Measurements from ENCODE around the gene HYKK.

The HYKK gene

GRCh38 chr15:78573416-78573815 is 66.0 kb downstream of the HYKK start (continued):
- TF ChIP-seq CSRNP3 (CRISPR knock-in tag; IDR thresholded peaks at IDR 0.05) (no peak), GLIS3 (CRISPR knock-in tag; IDR thresholded peaks at IDR 0.05) (no peak), CSDC2 (CRISPR knock-in tag; IDR thresholded peaks at IDR 0.05) (no peak), RARB (CRISPR knock-in tag; IDR thresholded peaks at IDR 0.05) (no peak), TOX (CRISPR knock-in tag; IDR thresholded peaks at IDR 0.05; ENCODE audit: borderline replicate concordance) (no peak), ISL1 (CRISPR knock-in tag; IDR thresholded peaks at IDR 0.05) (no peak), SNAI2 (CRISPR knock-in tag; IDR thresholded peaks at IDR 0.05) (no peak), PATZ1 (CRISPR knock-in tag; IDR thresholded peaks at IDR 0.05; ENCODE audit: borderline replicate concordance) (no peak), ZNF8 (CRISPR knock-in tag; IDR thresholded peaks at IDR 0.05) (no peak), TCF4 (CRISPR knock-in tag; IDR thresholded peaks at IDR 0.05; ENCODE audit: borderline replicate concordance) (no peak), CREB5 (CRISPR knock-in tag; IDR thresholded peaks at IDR 0.05; ENCODE audit: low read depth) (no peak)

- TF ChIP-seq ZFP3 (CRISPR knock-in tag; IDR thresholded peaks at IDR 0.05) (no peak), RARB (CRISPR knock-in tag; IDR thresholded peaks at IDR 0.05) (no peak), CREB5 (CRISPR knock-in tag; IDR thresholded peaks at IDR 0.05; ENCODE audit: low read depth) (no peak), ESRRG (CRISPR knock-in tag; IDR thresholded peaks at IDR 0.05) (no peak), CSDC2 (CRISPR knock-in tag; IDR thresholded peaks at IDR 0.05) (no peak), BACH2 (CRISPR knock-in tag; IDR thresholded peaks at IDR 0.05; ENCODE audit: borderline replicate concordance) (no peak), ZNF565 (CRISPR knock-in tag; conservative IDR thresholded peaks at IDR 0.05; ENCODE audit: low read depth) (no peak), ZNF8 (CRISPR knock-in tag; IDR thresholded peaks at IDR 0.05) (no peak), ZFP30 (CRISPR knock-in tag; IDR thresholded peaks at IDR 0.05) (no peak)
- no peak for ATAC-seq
Observed at GRCh38 chr15:78574944-78575343, 67.6 kb downstream of the HYKK start.

Data from SK-N-SH treated with all-trans-retinoic acid at 6 μM for 48 hours (cell line).